Measurements from ENCODE around the gene FGF21. TPM values are rescaled to one million over a fixed set of nuclear protein-coding genes. Genes with fewer than 3 reads are reported as not detected.

Gene FGF21
- total RNA-seq, 1 donor from 2014 or later = under 0.01 TPM

Other genes with a start within 250 kb of the FGF21 start
- gene LMTK3, start 243.7 kb upstream of the FGF21 start, total RNA-seq = under 0.01 TPM in 1 of 2 replicates, not detected in the other
- not detected in 2 replicates for gene SULT2B1, start 203.4 kb upstream of the FGF21 start, total RNA-seq
- gene SPACA4, start 148.8 kb upstream of the FGF21 start, total RNA-seq = not detected in 2 replicates
- gene FAM83E, start 140.4 kb upstream of the FGF21 start, total RNA-seq = 0.40 and 0.65 TPM in 2 replicates
- 2,223 and 2,324 TPM in 2 replicates for gene RPL18, start 136.3 kb upstream of the FGF21 start, total RNA-seq
- 5.4 and 6.3 TPM in 2 replicates for gene SPHK2, start 136.0 kb upstream of the FGF21 start, total RNA-seq
- 0.87 and 3.4 TPM in 2 replicates for gene DBP, start 118.1 kb upstream of the FGF21 start, total RNA-seq
- gene CA11, start 109.3 kb upstream of the FGF21 start, total RNA-seq = 3.1 and 8.1 TPM in 2 replicates
- not detected in 2 replicates for gene NTN5, start 82.5 kb upstream of the FGF21 start, total RNA-seq
- not detected in 2 replicates for gene FUT2, start 59.6 kb upstream of the FGF21 start, total RNA-seq
- gene MAMSTR, start 35.8 kb upstream of the FGF21 start, total RNA-seq = under 0.01 and 0.22 TPM in 2 replicates
- gene RASIP1, start 14.9 kb upstream of the FGF21 start, total RNA-seq = 51.4 and 74.0 TPM in 2 replicates
- 0.20 and 0.22 TPM in 2 replicates for gene IZUMO1, start 8.6 kb upstream of the FGF21 start, total RNA-seq
- 4.8 and 8.3 TPM in 2 replicates for gene FUT1, start 2.9 kb upstream of the FGF21 start, total RNA-seq
- gene BCAT2, start 55.5 kb downstream of the FGF21 start, total RNA-seq = 26.2 and 28.3 TPM in 2 replicates
- gene HSD17B14, start 81.0 kb downstream of the FGF21 start, total RNA-seq = 0.60 and 2.6 TPM in 2 replicates
- gene PLEKHA4, start 113.1 kb downstream of the FGF21 start, total RNA-seq = 2.4 and 7.1 TPM in 2 replicates
- gene PPP1R15A, start 116.9 kb downstream of the FGF21 start, total RNA-seq = 21.6 and 63.9 TPM in 2 replicates
- gene TULP2, start 143.2 kb downstream of the FGF21 start, total RNA-seq = under 0.01 TPM in 2 replicates
- 118 and 160 TPM in 2 replicates for gene NUCB1, start 144.8 kb downstream of the FGF21 start, total RNA-seq
- under 0.01 TPM in 1 of 2 replicates, not detected in the other for gene DHDH, start 178.2 kb downstream of the FGF21 start, total RNA-seq
- gene BAX, start 199.4 kb downstream of the FGF21 start, total RNA-seq = 96.8 and 101 TPM in 2 replicates
- 928 and 942 TPM in 2 replicates for gene FTL, start 209.8 kb downstream of the FGF21 start, total RNA-seq
- gene GYS1, start 237.8 kb downstream of the FGF21 start, total RNA-seq = 11.1 and 14.8 TPM in 2 replicates
- 113 and 138 TPM in 2 replicates for gene RUVBL2, start 238.4 kb downstream of the FGF21 start, total RNA-seq